Measurements from ENCODE around the gene FBXO28.

- TF ChIP-seq CTCF (IDR thresholded peaks at IDR 0.05) (no peak), POLR2A (IDR thresholded peaks at IDR 0.05) (no peak)
These were observed 24.3 kb downstream of the FBXO28 start for GRCh38 chr1:224138198-224138597.

Measured in esophagus squamous epithelium (tissue), 4 donors.